Hepatocyte (in vitro differentiated cells): ENCODE results near the gene NPPC.

Experiments
- CTCF ChIP-seq: fragments of 200-600 bp; sonication (generic); IDR thresholded peaks from 2 replicates; pipeline ENCODE4 v1.5.1; 2016; ENCODE audit warnings: antibody characterized with exemption, mild to moderate bottlenecking; ENCODE audit not compliant: poor library complexity
- EZH2 ChIP-seq: fragments of 200-600 bp; sonication (generic); IDR thresholded peaks from 2 replicates; pipeline ENCODE4 v1.6.1; 2016; ENCODE audit warnings: antibody characterized with exemption, mild to moderate bottlenecking, borderline replicate concordance
- EZH2phosphoT487 ChIP-seq: fragments of 200-600 bp; sonication (generic); IDR thresholded peaks from one replicate; pipeline ENCODE4 v1.6.1; 2018; ENCODE audit warnings: antibody characterized with exemption, mild to moderate bottlenecking, low read depth, moderate library complexity; ENCODE audit not compliant: unreplicated experiment, severe bottlenecking

- TF ChIP-seq CTCF (no peak), EZH2phosphoT487 (no peak), EZH2 (no peak)
Observed at GRCh38 chr2:231900972-231901371, 25.2 kb downstream of the NPPC start.
